Activated T-cell treated with anti-CD3 and anti-CD28 coated beads, Interleukin-2, amount 50 U/mL, for 48 hours (primary cell): ENCODE data around the gene LCN2.
A peak's percentile ranks its signal among the peaks of the same experiment; 100 is the strongest.
"Not testable (repeated sequence)": the region's sequence is repeated elsewhere in the genome, so short reads cannot be mapped to it uniquely, and the experiment has no call there.

ENCODE experiments used
- DNase-seq, 2 experiments: peaks; one replicate each; pipeline ENCODE4 v3.0.0-alpha.2; 2020

The LCN2 gene

GRCh38 chr9:128169925-128170324 lies 20.7 kb downstream of the LCN2 start:
- no peak for DNase-seq

- DNase-seq, result no peak
Measured at GRCh38 chr9:128174062-128174461, 24.8 kb downstream of the LCN2 start.

GRCh38 chr9:128175102-128175563 lies 25.9 kb downstream of the LCN2 start:
- DNase-seq, result no peak

GRCh38 chr9:128175726-128176125 lies 26.5 kb downstream of the LCN2 start:
- DNase-seq, result no peak

GRCh38 chr9:128178806-128179431 lies 29.7 kb downstream of the LCN2 start:
- no peak for DNase-seq

- DNase-seq, result no peak
Measured at GRCh38 chr9:128180001-128180400, 30.7 kb downstream of the LCN2 start.

- no peak for DNase-seq
Measured at GRCh38 chr9:128180447-128180846, 31.2 kb downstream of the LCN2 start.

GRCh38 chr9:128181480-128181879 lies 32.2 kb downstream of the LCN2 start:
- DNase-seq, result not testable (repeated sequence)

GRCh38 chr9:128182893-128183588 lies 33.8 kb downstream of the LCN2 start:
- DNase-seq, result no peak

GRCh38 chr9:128185979-128186965 lies 37.0 kb downstream of the LCN2 start:
- no peak for DNase-seq

GRCh38 chr9:128187361-128187760 lies 38.1 kb downstream of the LCN2 start:
- no peak for DNase-seq

- DNase-seq, result no peak
Measured at GRCh38 chr9:128188209-128188608, 39.0 kb downstream of the LCN2 start.

- DNase-seq, result no peak
Measured at GRCh38 chr9:128190013-128190412, 40.8 kb downstream of the LCN2 start.

GRCh38 chr9:128190516-128191405 lies 41.5 kb downstream of the LCN2 start:
- no peak for DNase-seq

- DNase-seq, result peak; percentile 81 to 85
Measured at GRCh38 chr9:128191406-128192046, 42.3 kb downstream of the LCN2 start, which contains the start of gene CIZ1. CIZ1 (minus strand) TSS chr9:128191572; CDS start chr9:128190857, 715 bp downstream.

- peak; percentile 22 to 31 for DNase-seq
Measured at GRCh38 chr9:128192601-128193371, 43.5 kb downstream of the LCN2 start.

- no peak for DNase-seq
Measured at GRCh38 chr9:128193469-128194096, 44.3 kb downstream of the LCN2 start.

GRCh38 chr9:128201441-128202369 lies 52.5 kb downstream of the LCN2 start:
- DNase-seq, result no peak

GRCh38 chr9:128202648-128203023 lies 53.4 kb downstream of the LCN2 start:
- DNase-seq, result no peak
